AG04449 (cell line): ENCODE measurements around the gene CEP41.

Experiments used
- CTCF ChIA-PET: fragments of 350-600 bp; formaldehyde crosslinking; extraction: SDS; loops from one replicate; lab custom pipeline; 2021; ENCODE audit warnings: antibody characterized with exemption; lab: Yijun Ruan, JAX
- POLR2A ChIA-PET: fragments of 400-600, 350-600 bp; formaldehyde crosslinking; extraction: SDS; loops from one replicate; lab custom pipeline; 2020; ENCODE audit warnings: antibody characterized with exemption, inconsistent platforms; lab: Yijun Ruan, JAX
- DNase-seq: peaks from one replicate; pipeline ENCODE4 v3.0.0-alpha.2; 2010; ENCODE audit warnings: low read depth, low spot score
- H3K4me3 ChIP-seq: 2 replicates; pipeline ENCODE4 v1.5.1; 2011; ENCODE audit warnings: low read depth, mild to moderate bottlenecking, control low read depth, low read length
- TF ChIP-seq, protein P1 (sequence below): IDR thresholded peaks from one replicate; pipeline ENCODE4 v1.5.1; 2011; ENCODE audit warnings: mild to moderate bottlenecking, moderate library complexity, low read length, control low read depth, inconsistent platforms; ENCODE audit not compliant: insufficient read depth; ENCODE audit errors: missing control alignments

The CEP41 gene

DNA sequence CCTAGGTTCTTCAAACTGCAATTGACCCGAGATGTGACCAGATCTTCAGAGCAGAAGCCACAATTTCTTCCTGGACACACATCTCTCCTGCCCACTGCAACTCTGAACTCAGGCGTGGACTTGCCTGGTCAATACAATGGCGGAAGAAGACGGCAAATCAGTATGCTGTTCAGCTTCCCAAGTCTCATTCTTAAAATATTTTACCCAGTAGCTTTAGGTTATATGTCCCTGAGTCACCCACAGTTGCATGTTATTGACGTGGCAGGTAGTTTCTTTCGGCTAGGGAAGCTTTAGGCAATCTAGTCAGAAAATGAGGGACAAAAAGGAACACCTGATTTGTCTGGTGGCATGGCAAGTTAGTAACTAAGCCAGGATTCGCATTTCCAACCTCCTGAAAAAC lies 22.5 kb downstream of the CEP41 start:
- no peak for DNase-seq
- H3K4me3 ChIP-seq, result no peak overlapping the region
- CTCF ChIA-PET, result no interaction called here
- POLR2A ChIA-PET, result no interaction called here
- TF ChIP-seq, protein P1, sequence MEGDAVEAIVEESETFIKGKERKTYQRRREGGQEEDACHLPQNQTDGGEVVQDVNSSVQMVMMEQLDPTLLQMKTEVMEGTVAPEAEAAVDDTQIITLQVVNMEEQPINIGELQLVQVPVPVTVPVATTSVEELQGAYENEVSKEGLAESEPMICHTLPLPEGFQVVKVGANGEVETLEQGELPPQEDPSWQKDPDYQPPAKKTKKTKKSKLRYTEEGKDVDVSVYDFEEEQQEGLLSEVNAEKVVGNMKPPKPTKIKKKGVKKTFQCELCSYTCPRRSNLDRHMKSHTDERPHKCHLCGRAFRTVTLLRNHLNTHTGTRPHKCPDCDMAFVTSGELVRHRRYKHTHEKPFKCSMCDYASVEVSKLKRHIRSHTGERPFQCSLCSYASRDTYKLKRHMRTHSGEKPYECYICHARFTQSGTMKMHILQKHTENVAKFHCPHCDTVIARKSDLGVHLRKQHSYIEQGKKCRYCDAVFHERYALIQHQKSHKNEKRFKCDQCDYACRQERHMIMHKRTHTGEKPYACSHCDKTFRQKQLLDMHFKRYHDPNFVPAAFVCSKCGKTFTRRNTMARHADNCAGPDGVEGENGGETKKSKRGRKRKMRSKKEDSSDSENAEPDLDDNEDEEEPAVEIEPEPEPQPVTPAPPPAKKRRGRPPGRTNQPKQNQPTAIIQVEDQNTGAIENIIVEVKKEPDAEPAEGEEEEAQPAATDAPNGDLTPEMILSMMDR, result no peak

DNA sequence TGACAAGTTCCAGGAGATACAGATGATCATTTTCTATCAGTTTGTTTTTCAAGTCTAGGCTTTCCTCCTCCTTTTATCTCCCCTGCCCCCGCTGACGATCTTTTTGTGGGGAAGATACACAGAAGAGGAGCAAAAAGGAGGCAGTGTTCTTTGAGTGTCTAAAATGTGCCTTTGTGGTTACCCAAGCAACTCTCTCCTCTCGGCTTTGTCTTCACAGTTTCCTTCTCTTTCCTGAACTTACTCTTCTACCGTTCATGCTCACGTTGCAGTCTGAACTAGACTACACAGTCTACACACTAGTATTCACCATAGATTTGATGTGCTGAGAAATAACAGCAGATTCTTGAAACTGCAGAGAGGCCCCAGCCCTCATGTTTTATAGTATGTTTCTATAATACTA lies 23.6 kb downstream of the CEP41 start:
- CTCF ChIA-PET, result no interaction called here
- DNase-seq, result no peak
- TF ChIP-seq, protein P1, result no peak
- no peak overlapping the region for H3K4me3 ChIP-seq
- POLR2A ChIA-PET, result no interaction called here

DNA sequence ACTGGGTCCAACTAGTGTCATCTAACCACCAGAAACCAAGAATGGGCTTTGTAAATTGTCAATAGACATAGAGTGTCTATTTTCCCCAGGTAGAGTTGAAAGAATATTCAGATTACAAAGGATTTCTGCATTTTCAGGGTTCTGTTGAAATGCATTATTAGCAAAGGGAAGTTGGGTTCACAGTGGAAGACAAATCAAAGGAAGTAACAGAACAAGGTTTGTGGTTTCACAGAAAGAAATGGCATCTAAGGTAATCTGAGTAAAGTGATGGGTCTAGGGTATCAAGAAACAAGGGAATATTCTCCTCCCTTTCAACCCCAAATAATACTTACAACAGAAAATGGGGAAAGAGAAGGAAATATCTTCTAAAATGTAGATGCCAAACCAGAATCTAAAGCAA lies 25.8 kb downstream of the CEP41 start:
- no peak for DNase-seq
- TF ChIP-seq, protein P1, result no peak
- H3K4me3 ChIP-seq, result no peak overlapping the region
- ChIA-PET CTCF (interaction anchor here (2.1 kb wide), 1 partner anchor 11 kb away, joined by 5 read pairs; no protein-coding TSS in a partner anchor), POLR2A (interaction anchor here (0.7 kb wide), 1 partner anchor 270 kb away, joined by 3 read pairs; no protein-coding TSS in a partner anchor)

DNA sequence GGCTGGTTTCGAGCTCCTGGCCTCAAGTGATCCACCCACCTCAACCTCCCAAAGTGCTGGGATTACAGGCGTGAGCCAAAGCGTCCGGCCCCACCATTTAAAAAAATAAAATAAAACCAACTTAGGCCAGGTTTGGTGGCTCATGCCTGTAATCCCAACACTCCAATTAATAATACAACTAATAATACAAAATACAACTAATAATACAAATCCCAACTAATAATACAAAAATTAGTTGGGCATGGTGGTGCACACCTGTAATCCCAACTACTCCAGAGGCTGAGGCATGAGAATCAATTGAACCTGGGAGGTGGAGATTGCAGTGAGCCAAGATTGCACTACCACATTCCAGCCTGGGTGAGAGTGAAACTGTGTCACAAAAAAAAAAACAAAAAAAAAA lies 27.6 kb downstream of the CEP41 start:
- POLR2A ChIA-PET, result no interaction called here
- TF ChIP-seq, protein P1, result no peak
- no peak for DNase-seq
- H3K4me3 ChIP-seq, result no peak overlapping the region
- CTCF ChIA-PET, result interaction anchor here (2.1 kb wide), 1 partner anchor 9 kb away, joined by 5 read pairs; no protein-coding TSS in a partner anchor

DNA sequence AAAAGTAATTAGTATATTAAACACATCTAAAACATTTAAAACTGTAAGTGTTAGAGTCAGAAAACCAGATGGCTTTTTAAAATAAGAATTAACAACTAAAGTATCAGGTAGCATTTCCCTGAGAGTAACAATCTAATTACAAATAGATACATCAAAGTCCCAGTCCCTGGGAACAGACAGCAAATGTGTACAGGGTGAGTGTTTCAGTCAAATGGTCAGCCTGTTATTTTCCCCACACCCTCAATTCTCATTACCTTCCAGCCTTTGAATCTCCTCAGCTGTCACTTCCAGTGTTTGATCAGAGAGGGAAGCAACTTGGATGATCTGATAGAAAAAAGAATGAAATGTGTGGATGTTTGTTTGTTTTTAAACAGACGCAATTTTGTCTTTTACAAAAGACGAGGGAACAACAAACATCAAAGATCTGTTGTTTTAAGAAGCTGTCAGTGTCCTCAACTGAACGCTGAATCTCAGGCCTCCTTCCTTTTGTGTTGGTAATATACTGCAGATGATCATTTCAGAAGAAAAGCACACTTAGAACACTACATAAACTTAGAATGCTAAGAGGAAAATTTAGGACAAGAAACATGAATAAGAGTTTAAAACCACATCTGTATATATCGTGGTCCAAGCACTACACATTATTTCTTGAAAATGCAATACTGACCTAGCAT lies 29.8 kb downstream of the CEP41 start:
- POLR2A ChIA-PET, result no interaction called here
- H3K4me3 ChIP-seq, result no peak overlapping the region
- CTCF ChIA-PET, result no interaction called here
- TF ChIP-seq, protein P1, result no peak
- DNase-seq, result no peak

DNA sequence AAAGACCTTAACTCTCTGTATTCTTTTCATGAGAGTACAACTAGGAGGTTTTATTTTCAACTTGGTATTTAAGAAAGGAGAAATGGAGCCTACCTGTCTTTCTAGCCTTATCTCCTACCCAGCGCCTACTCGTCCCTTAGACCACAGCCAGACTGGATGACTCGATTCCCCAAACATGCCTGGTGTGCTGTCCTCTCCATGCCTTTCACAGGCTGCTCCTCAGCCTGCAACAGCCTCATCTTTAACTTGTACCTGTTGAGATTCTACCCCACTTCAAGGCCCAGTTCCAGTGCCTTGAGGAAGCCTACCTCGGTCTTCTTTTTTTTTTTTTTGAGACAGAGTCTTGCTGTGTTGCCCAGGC lies 31.1 kb downstream of the CEP41 start:
- ChIA-PET POLR2A (no interaction called here), CTCF (no interaction called here)
- DNase-seq, result no peak
- TF ChIP-seq, protein P1, result no peak
- H3K4me3 ChIP-seq, result no peak overlapping the region
